ENCODE results near the gene CDRT15L2.
"Not testable (repeated sequence)": the region's sequence is repeated elsewhere in the genome, so short reads cannot be mapped to it uniquely, and the experiment has no call there.

Gene CDRT15L2

GRCh38 chr17:20573216-20573615, 6.3 kb upstream of the CDRT15L2 start:
- DNase-seq (ENCODE audit: low read depth in 2 of 3, low spot score in 1 of 3) = not testable (repeated sequence)

- DNase-seq (ENCODE audit: low read depth in 2 of 3, low spot score in 1 of 3) = not testable (repeated sequence)
Observed at GRCh38 chr17:20575071-20575470, 4.5 kb upstream of the CDRT15L2 start.

- DNase-seq (ENCODE audit: low read depth in 2 of 3, low spot score in 1 of 3) = not testable (repeated sequence)
Observed at GRCh38 chr17:20583891-20584577, 4.5 kb downstream of the CDRT15L2 start.

- DNase-seq (ENCODE audit: low read depth in 2 of 3, low spot score in 1 of 3) = not testable (repeated sequence)
Observed at GRCh38 chr17:20588744-20589453, 9.4 kb downstream of the CDRT15L2 start.

GRCh38 chr17:20589454-20589810, 9.9 kb downstream of the CDRT15L2 start:
- DNase-seq (ENCODE audit: low read depth in 2 of 3, low spot score in 1 of 3) = not testable (repeated sequence)

GRCh38 chr17:20591040-20591439, 11.5 kb downstream of the CDRT15L2 start:
- not testable (repeated sequence) for DNase-seq (ENCODE audit: low read depth in 2 of 3, low spot score in 1 of 3)

GRCh38 chr17:20605568-20605967, 26.0 kb downstream of the CDRT15L2 start:
- not testable (repeated sequence) for DNase-seq (ENCODE audit: low read depth in 2 of 3, low spot score in 1 of 3)

GRCh38 chr17:20609490-20609889, 30.0 kb downstream of the CDRT15L2 start:
- not testable (repeated sequence) for DNase-seq (ENCODE audit: low read depth in 2 of 3, low spot score in 1 of 3)

GRCh38 chr17:20611309-20611708, 31.8 kb downstream of the CDRT15L2 start:
- no peak for DNase-seq (ENCODE audit: low read depth in 2 of 3, low spot score in 1 of 3)

- no peak for DNase-seq (ENCODE audit: low read depth in 2 of 3, low spot score in 1 of 3)
Observed at GRCh38 chr17:20612635-20613034, 33.1 kb downstream of the CDRT15L2 start.

- no peak for DNase-seq (ENCODE audit: low read depth in 2 of 3, low spot score in 1 of 3)
Observed at GRCh38 chr17:20613248-20613647, 33.7 kb downstream of the CDRT15L2 start.

- DNase-seq (ENCODE audit: low read depth in 2 of 3, low spot score in 1 of 3) = no peak
Observed at GRCh38 chr17:20613905-20614304, 34.4 kb downstream of the CDRT15L2 start.

- DNase-seq (ENCODE audit: low read depth in 2 of 3, low spot score in 1 of 3) = not testable (repeated sequence)
Observed at GRCh38 chr17:20615461-20615860, 35.9 kb downstream of the CDRT15L2 start.
